Stimulated activated naive CD8-positive, alpha-beta T cell treated with anti-CD3 and anti-CD28 coated beads, Interleukin-15, amount 100 ng/mL, for 72 hours (primary cell): ENCODE data around the gene TMEM86B.
"Not testable (repeated sequence)": the region's sequence is repeated elsewhere in the genome, so short reads cannot be mapped to it uniquely, and the experiment has no call there.

ENCODE experiments used
- ATAC-seq: fragments of 150-1000 bp; cut with Tn5 transposase; 2 replicates; pipeline ENCODE4 v1.10.0; 2021; ENCODE audit warnings: mild to moderate bottlenecking, moderate library complexity
- DNase-seq, 2 donors: peaks; one replicate each; pipeline ENCODE4 v3.0.0; 2021 to 2022
- H3K27ac Mint-ChIP-seq, 2 donors: one replicate each; pipeline ENCODE4 v1.8.0; 2022; ENCODE audit warnings: mild to moderate bottlenecking in 2 of 2, mixed read lengths in 2 of 2, moderate library complexity in 2 of 2
- H3K27me3 Mint-ChIP-seq: one replicate; pipeline ENCODE4 v1.8.0; 2022; ENCODE audit warnings: mixed read lengths
- H3K4me1 Mint-ChIP-seq: one replicate; pipeline ENCODE4 v1.8.0; 2022; ENCODE audit warnings: mild to moderate bottlenecking, mixed read lengths
- H3K4me3 Mint-ChIP-seq, 2 donors: one replicate each; pipeline ENCODE4 v1.8.0; 2022; ENCODE audit warnings: mild to moderate bottlenecking in 2 of 2, mixed read lengths in 2 of 2, moderate library complexity in 1 of 2
- H3K9me3 Mint-ChIP-seq, 2 donors: one replicate each; pipeline ENCODE4 v1.8.0; 2022; ENCODE audit warnings: mixed read lengths in 2 of 2

TMEM86B gene

GRCh38 chr19:55223291-55224037 lies 5.1 kb downstream of the TMEM86B start:
- Mint-ChIP-seq H3K4me3 (no peak overlapping the region), H3K9me3 (peaks cover 6 to 15% of the 10 kb centered on the region in 2 donors), H3K4me1 (peaks cover 10% of the 10 kb centered on the region), H3K27ac (peak overlapping the region in 1 of 2 donors; percentile 61), H3K27me3 (no peaks in the 10 kb centered on the region)
- ATAC-seq = peak; percentile 29
- no peak for DNase-seq

- Mint-ChIP-seq H3K27ac (peak overlapping the region in 1 of 2 donors; percentile 27), H3K9me3 (peaks cover 10 to 20% of the 10 kb centered on the region in 2 donors), H3K27me3 (peaks cover 18% of the 10 kb centered on the region), H3K4me1 (peaks cover 23% of the 10 kb centered on the region), H3K4me3 (no peak overlapping the region)
- DNase-seq = no peak
- no peak for ATAC-seq
These were observed 8.0 kb downstream of the TMEM86B start for GRCh38 chr19:55220525-55220924.

GRCh38 chr19:55216461-55217198 lies 11.9 kb downstream of the TMEM86B start:
- DNase-seq = peak; percentile 61 to 84
- H3K27ac Mint-ChIP-seq = peak overlapping the region; percentile 79 to 97
- peak; percentile 89 for ATAC-seq
- peaks cover 31 to 50% of the 10 kb centered on the region in 2 donors for H3K9me3 Mint-ChIP-seq
- peaks cover 49% of the 10 kb centered on the region for H3K27me3 Mint-ChIP-seq
- peaks cover 19% of the 10 kb centered on the region for H3K4me1 Mint-ChIP-seq
- peak overlapping the region; percentile 78 to 91 for H3K4me3 Mint-ChIP-seq

GRCh38 chr19:55213547-55213946 lies 15.0 kb downstream of the TMEM86B start:
- H3K27me3 Mint-ChIP-seq = peaks cover 73% of the 10 kb centered on the region
- no peak overlapping the region for H3K4me3 Mint-ChIP-seq
- H3K27ac Mint-ChIP-seq = peak overlapping the region in 1 of 2 donors; percentile 83
- H3K9me3 Mint-ChIP-seq = peaks cover 24 to 34% of the 10 kb centered on the region in 2 donors
- DNase-seq = no peak
- ATAC-seq = no peak
- peaks cover 19% of the 10 kb centered on the region for H3K4me1 Mint-ChIP-seq

- DNase-seq (peak; percentile 30 to 43), ATAC-seq (no peak)
- Mint-ChIP-seq H3K9me3 (peaks cover 24 to 34% of the 10 kb centered on the region in 2 donors), H3K27ac (no peak overlapping the region), H3K27me3 (peaks cover 74% of the 10 kb centered on the region), H3K4me3 (no peak overlapping the region), H3K4me1 (peaks cover 19% of the 10 kb centered on the region)
These were observed 16.1 kb downstream of the TMEM86B start for GRCh38 chr19:55212447-55212846.

GRCh38 chr19:55209693-55210472 lies 18.7 kb downstream of the TMEM86B start:
- H3K27ac Mint-ChIP-seq = no peak overlapping the region
- DNase-seq (no peak), ATAC-seq (no peak)
- peaks cover 70% of the 10 kb centered on the region for H3K27me3 Mint-ChIP-seq
- H3K4me1 Mint-ChIP-seq = peaks cover 8% of the 10 kb centered on the region
- H3K9me3 Mint-ChIP-seq = peaks cover 18 to 26% of the 10 kb centered on the region in 2 donors
- no peak overlapping the region for H3K4me3 Mint-ChIP-seq

- no peak within 1 kb of the TSS for H3K27ac Mint-ChIP-seq
- ATAC-seq (no peak), DNase-seq (no peak)
- H3K9me3 Mint-ChIP-seq = peaks cover 16 to 18% of the 10 kb centered on the region in 2 donors
- peaks cover 8% of the 10 kb centered on the region for H3K4me1 Mint-ChIP-seq
- no peak within 1 kb of the TSS for H3K4me3 Mint-ChIP-seq
- peaks cover 70% of the 10 kb centered on the region for H3K27me3 Mint-ChIP-seq
These were observed 19.5 kb downstream of the TMEM86B start, which contains the start of gene PTPRH for GRCh38 chr19:55208880-55209692. Gene PTPRH (minus strand): TSS chr19:55209501. CDS start chr19:55209433, 68 bp downstream.

- Mint-ChIP-seq H3K27ac (peak overlapping the region in 1 of 2 donors; percentile 48), H3K4me3 (peak overlapping the region; percentile 20 to 31), H3K9me3 (no peaks in the 10 kb centered on the region), H3K4me1 (peaks cover 8% of the 10 kb centered on the region), H3K27me3 (peaks cover 61% of the 10 kb centered on the region)
- DNase-seq (peak; percentile 32 to 36), ATAC-seq (peak; percentile 85)
These were observed 21.7 kb downstream of the TMEM86B start for GRCh38 chr19:55206664-55207500.

GRCh38 chr19:55202199-55202598 lies 26.4 kb downstream of the TMEM86B start:
- not testable (repeated sequence) for ATAC-seq, H3K9me3 Mint-ChIP-seq, DNase-seq, H3K4me3 Mint-ChIP-seq, H3K27ac Mint-ChIP-seq, H3K4me1 Mint-ChIP-seq
- H3K27me3 Mint-ChIP-seq = peaks cover 41% of the 10 kb centered on the region

GRCh38 chr19:55199620-55200204 lies 28.9 kb downstream of the TMEM86B start:
- peaks cover 21% of the 10 kb centered on the region for H3K27me3 Mint-ChIP-seq
- no peaks in the 10 kb centered on the region for H3K4me1 Mint-ChIP-seq
- DNase-seq = no peak
- no peak overlapping the region for H3K27ac Mint-ChIP-seq
- no peak overlapping the region for H3K4me3 Mint-ChIP-seq
- no peak for ATAC-seq
- no peaks in the 10 kb centered on the region for H3K9me3 Mint-ChIP-seq

GRCh38 chr19:55198651-55199050 lies 29.9 kb downstream of the TMEM86B start:
- H3K27ac Mint-ChIP-seq = no peak overlapping the region
- no peak for ATAC-seq
- no peak for DNase-seq
- H3K9me3 Mint-ChIP-seq = no peaks in the 10 kb centered on the region
- no peaks in the 10 kb centered on the region for H3K4me1 Mint-ChIP-seq
- H3K4me3 Mint-ChIP-seq = no peak overlapping the region
- peaks cover 13% of the 10 kb centered on the region for H3K27me3 Mint-ChIP-seq

- H3K27ac Mint-ChIP-seq = no peak overlapping the region
- H3K4me3 Mint-ChIP-seq = no peak overlapping the region
- peaks cover 18% of the 10 kb centered on the region for H3K27me3 Mint-ChIP-seq
- no peak for DNase-seq
- no peak for ATAC-seq
- H3K4me1 Mint-ChIP-seq = no peaks in the 10 kb centered on the region
- H3K9me3 Mint-ChIP-seq = no peaks in the 10 kb centered on the region
These were observed 31.0 kb downstream of the TMEM86B start for GRCh38 chr19:55197528-55197927.

GRCh38 chr19:55196803-55197202 lies 31.8 kb downstream of the TMEM86B start:
- no peaks in the 10 kb centered on the region for H3K9me3 Mint-ChIP-seq
- peaks cover 22% of the 10 kb centered on the region for H3K27me3 Mint-ChIP-seq

GRCh38 chr19:55193481-55193880 lies 35.1 kb downstream of the TMEM86B start:
- H3K27me3 Mint-ChIP-seq = peaks cover 25% of the 10 kb centered on the region
- peaks cover 11% of the 10 kb centered on the region for H3K4me1 Mint-ChIP-seq
- ATAC-seq (no peak), DNase-seq (no peak)
- H3K4me3 Mint-ChIP-seq = no peak overlapping the region
- H3K9me3 Mint-ChIP-seq = no peaks in the 10 kb centered on the region
- H3K27ac Mint-ChIP-seq = no peak overlapping the region

More at GRCh38 chr19:55196803-55197202, 31.8 kb downstream of the TMEM86B start:
- H3K4me3 Mint-ChIP-seq = no peak overlapping the region
- ATAC-seq (no peak), DNase-seq (no peak)
- H3K4me1 Mint-ChIP-seq = no peaks in the 10 kb centered on the region
- H3K27ac Mint-ChIP-seq = no peak overlapping the region
